ENCODE results near the gene ADAM22. TPM values are rescaled to one million over a fixed set of nuclear protein-coding genes. Genes with fewer than 3 reads are reported as not detected.

Gene ADAM22
- total RNA-seq, 6 experiments from 2014 or later: 0.06 to 0.32 (median 0.10) TPM

DNA sequence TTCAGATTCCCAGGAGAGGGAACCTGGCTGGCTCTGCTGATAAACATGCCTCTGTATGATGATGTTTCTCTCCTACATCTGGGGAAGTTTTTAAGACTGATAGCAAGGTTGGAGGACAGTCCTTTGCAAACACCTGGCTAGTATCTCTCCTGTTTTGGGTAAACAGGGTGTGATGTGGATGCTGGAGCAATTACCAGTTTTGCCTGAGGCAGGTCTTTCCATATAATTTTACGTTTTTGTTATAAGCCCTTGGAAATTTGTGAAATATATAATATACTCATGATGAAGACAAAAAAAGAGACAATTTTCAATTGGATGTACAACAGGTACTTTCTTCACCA is 138.6 kb downstream of the ADAM22 start:
- intact Hi-C loops (cut with DNase I): no loop called here
- ATAC-seq (no peak), DNase-seq (no peak)
- Histone ChIP-seq H3K27me3 (no peaks in the 10 kb centered on the region), H3K4me1 (no peaks in the 10 kb centered on the region), H3K27ac (no peak overlapping the region), H3K4me3 (no peak overlapping the region), H3K36me3 (no peaks in the 10 kb centered on the region), H3K9me3 (no peaks in the 10 kb centered on the region)
- no peak for TF ChIP-seq POLR2A (IDR thresholded peaks at IDR 0.05)
- TF ChIP-seq, protein P1, sequence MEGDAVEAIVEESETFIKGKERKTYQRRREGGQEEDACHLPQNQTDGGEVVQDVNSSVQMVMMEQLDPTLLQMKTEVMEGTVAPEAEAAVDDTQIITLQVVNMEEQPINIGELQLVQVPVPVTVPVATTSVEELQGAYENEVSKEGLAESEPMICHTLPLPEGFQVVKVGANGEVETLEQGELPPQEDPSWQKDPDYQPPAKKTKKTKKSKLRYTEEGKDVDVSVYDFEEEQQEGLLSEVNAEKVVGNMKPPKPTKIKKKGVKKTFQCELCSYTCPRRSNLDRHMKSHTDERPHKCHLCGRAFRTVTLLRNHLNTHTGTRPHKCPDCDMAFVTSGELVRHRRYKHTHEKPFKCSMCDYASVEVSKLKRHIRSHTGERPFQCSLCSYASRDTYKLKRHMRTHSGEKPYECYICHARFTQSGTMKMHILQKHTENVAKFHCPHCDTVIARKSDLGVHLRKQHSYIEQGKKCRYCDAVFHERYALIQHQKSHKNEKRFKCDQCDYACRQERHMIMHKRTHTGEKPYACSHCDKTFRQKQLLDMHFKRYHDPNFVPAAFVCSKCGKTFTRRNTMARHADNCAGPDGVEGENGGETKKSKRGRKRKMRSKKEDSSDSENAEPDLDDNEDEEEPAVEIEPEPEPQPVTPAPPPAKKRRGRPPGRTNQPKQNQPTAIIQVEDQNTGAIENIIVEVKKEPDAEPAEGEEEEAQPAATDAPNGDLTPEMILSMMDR (IDR thresholded peaks at IDR 0.05): no peak
- 67% methylated on average over 1 of the region's 1 CpG for WGBS (ENCODE audit: insufficient coverage, low coverage, low lambda C conversion rate, missing lambda C conversion rate)

DNA sequence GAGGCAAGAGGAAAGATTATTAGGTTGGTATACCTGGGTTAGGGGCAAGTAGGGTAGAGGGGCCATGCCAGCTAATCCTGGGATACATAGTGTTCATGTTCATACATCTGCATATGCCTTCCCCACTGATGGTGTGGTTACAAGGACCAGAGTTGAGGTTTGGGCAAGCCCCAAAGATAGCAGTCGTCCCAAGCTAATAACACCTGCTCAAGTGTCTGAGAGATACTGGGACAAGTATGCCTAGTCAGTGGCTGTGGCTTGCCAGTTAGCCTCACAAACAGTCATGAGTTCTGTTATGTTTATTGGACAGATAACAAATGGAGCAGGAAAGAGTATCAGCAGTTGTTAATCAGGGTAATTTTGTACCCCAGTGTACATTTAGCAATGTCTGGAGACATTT is 139.6 kb downstream of the ADAM22 start:
- no peak overlapping the region for H3K4me3 ChIP-seq
- no peaks in the 10 kb centered on the region for H3K9me3 ChIP-seq
- no peaks in the 10 kb centered on the region for H3K4me1 ChIP-seq
- TF ChIP-seq POLR2A (IDR thresholded peaks at IDR 0.05): no peak
- TF ChIP-seq, protein P1 (IDR thresholded peaks at IDR 0.05): no peak
- no peaks in the 10 kb centered on the region for H3K27me3 ChIP-seq
- ATAC-seq (no peak), DNase-seq (no peak)
- intact Hi-C loops (cut with DNase I): no loop called here
- H3K36me3 ChIP-seq: no peaks in the 10 kb centered on the region
- 25% methylated on average over 1 of the region's 1 CpG for WGBS (ENCODE audit: insufficient coverage, low coverage, low lambda C conversion rate, missing lambda C conversion rate)
- no peak overlapping the region for H3K27ac ChIP-seq

DNA sequence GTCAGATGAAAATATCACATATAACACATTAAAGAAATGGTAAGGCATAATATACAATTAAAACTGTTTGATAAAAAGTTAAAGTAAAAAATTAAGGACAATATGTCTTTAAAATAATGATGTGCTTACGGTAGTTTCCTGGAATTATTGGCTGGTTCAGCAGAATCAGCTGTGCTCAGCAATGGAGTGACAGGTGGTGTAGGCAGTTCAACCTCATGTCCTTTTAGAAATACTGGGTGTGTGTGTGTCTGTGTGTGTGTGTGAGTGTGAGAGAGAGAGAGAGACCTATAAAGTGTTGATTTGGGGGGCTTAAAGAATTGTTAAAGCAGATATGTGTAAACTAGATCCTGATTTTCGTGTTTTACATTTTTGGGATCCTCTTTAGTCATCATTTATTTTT is 141.2 kb downstream of the ADAM22 start:
- no peak for TF ChIP-seq POLR2A (IDR thresholded peaks at IDR 0.05)
- TF ChIP-seq, protein P1 (IDR thresholded peaks at IDR 0.05): no peak
- Histone ChIP-seq H3K27me3 (no peaks in the 10 kb centered on the region), H3K4me3 (no peak overlapping the region), H3K4me1 (no peaks in the 10 kb centered on the region), H3K9me3 (no peaks in the 10 kb centered on the region), H3K27ac (no peak overlapping the region), H3K36me3 (no peaks in the 10 kb centered on the region)
- ATAC-seq (no peak), DNase-seq (no peak)
- intact Hi-C loops (cut with DNase I): no loop called here
- WGBS (ENCODE audit: insufficient coverage, low coverage, low lambda C conversion rate, missing lambda C conversion rate): 31% methylated on average over 2 of the region's 2 CpGs

DNA sequence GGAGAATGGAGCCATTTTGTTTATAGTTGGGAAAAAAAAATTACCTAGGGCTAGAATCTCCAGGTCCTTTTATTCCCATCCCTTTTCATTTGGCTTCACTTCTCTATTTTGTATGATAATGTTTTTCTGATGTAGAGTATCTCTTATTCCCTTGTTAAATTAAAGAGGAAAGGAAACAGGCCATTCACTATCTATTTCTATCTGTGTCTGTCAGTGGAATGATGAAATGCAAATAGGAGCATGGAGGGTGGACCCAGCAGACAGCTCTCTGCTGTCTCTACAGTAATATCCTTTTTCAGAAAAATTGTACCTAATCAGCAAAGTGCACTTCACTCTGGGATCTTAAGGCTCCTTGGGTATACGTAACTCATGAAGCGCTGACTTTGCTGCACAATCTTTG is 149.8 kb downstream of the ADAM22 start:
- Histone ChIP-seq H3K36me3 (no peaks in the 10 kb centered on the region), H3K4me3 (no peak overlapping the region), H3K27ac (no peak overlapping the region), H3K27me3 (no peaks in the 10 kb centered on the region), H3K4me1 (no peaks in the 10 kb centered on the region), H3K9me3 (no peaks in the 10 kb centered on the region)
- TF ChIP-seq POLR2A (IDR thresholded peaks at IDR 0.05): no peak
- intact Hi-C loops (cut with DNase I): no loop called here
- ATAC-seq: no peak
- DNase-seq: no peak
- WGBS (ENCODE audit: insufficient coverage, low coverage, low lambda C conversion rate, missing lambda C conversion rate): 50% methylated on average over 2 of the region's 2 CpGs

DNA sequence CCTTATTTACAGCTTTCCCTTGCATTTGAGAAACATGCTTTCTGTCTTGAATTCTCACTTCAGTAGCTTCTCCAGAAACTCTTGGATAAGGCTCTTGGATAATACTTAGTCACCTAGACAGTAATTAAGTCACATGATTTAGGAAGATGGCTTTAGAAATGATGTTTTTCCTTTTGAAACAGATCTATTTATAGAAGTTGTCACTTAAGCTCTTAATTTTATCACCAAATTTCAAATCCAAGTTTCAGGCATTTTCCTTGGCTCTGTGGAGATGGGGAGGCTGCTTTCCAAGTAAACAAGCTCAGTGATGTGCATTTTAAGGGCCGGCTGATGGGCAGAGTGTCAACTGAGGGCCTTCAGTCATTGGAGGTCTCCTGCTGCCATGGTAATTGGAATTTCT is 155.5 kb downstream of the ADAM22 start:
- no peak overlapping the region for H3K4me3 ChIP-seq
- TF ChIP-seq, protein P1 (IDR thresholded peaks at IDR 0.05): no peak
- TF ChIP-seq POLR2A (IDR thresholded peaks at IDR 0.05): no peak
- no peaks in the 10 kb centered on the region for H3K36me3 ChIP-seq
- H3K27me3 ChIP-seq: no peaks in the 10 kb centered on the region
- 53% methylated on average over 1 of the region's 1 CpG for WGBS (ENCODE audit: insufficient coverage, low coverage, low lambda C conversion rate, missing lambda C conversion rate)
- intact Hi-C loops (cut with DNase I): no loop called here
- no peak for DNase-seq
- H3K4me1 ChIP-seq: no peaks in the 10 kb centered on the region
- no peak for ATAC-seq
- H3K9me3 ChIP-seq: no peaks in the 10 kb centered on the region
- no peak overlapping the region for H3K27ac ChIP-seq

Data from right lobe of liver (tissue), 6 donors.